Astrocyte of the hippocampus (primary cell): ENCODE measurements around the gene USP17L24.
"Not testable (repeated sequence)": the region's sequence is repeated elsewhere in the genome, so short reads cannot be mapped to it uniquely, and the experiment has no call there.

Source experiments
- DNase-seq: peaks from one replicate; pipeline ENCODE4 v3.0.0; 2011; ENCODE audit warnings: low read depth, low spot score

Gene USP17L24, protein sequence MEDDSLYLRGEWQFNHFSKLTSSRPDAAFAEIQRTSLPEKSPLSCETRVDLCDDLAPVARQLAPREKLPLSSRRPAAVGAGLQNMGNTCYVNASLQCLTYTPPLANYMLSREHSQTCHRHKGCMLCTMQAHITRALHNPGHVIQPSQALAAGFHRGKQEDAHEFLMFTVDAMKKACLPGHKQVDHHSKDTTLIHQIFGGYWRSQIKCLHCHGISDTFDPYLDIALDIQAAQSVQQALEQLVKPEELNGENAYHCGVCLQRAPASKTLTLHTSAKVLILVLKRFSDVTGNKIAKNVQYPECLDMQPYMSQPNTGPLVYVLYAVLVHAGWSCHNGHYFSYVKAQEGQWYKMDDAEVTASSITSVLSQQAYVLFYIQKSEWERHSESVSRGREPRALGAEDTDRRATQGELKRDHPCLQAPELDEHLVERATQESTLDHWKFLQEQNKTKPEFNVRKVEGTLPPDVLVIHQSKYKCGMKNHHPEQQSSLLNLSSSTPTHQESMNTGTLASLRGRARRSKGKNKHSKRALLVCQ

DNA sequence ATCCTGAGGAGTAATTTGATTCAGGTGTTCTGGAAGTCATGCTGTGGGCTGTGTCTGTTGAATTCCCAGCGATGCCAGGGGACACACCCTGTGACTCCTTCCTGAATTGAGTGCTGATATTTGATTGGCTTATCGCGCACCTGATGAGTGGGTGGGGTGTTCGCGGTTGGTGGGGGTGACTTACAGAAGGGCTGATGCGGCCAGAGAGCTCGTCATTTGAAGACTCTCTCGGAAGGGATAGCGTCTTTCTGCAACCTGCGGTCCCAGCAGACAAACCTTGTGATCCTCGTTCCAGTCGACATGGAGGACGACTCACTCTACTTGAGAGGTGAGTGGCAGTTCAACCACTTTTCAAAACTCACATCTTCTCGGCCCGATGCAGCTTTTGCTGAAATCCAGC, at the start of gene USP17L24:
TSS of gene USP17L24 (plus strand) at position 301 of the 400 bp plus-strand sequence. CDS start at position 301, 0 bp downstream.
- not testable (repeated sequence) for DNase-seq

DNA sequence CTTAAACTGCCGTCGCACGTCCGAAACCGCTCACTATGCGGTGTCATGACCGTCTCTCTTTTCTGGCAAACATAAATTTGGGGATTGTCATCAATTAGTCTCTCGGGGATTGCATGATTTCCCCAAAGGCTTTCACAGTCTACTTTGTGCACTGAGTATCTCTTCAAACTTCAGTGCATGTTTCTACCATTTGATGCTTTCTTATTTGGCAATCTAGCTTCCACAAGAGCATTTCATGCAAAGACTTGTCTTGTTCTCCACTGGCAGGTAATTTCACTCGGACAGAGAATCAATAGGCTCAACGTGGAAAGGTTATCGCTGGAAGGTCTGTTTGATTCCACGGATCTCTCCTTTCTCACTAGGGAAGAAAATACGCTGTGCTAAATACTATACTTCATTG, 774 bp upstream of the USP17L24 start:
- not testable (repeated sequence) for DNase-seq

DNA sequence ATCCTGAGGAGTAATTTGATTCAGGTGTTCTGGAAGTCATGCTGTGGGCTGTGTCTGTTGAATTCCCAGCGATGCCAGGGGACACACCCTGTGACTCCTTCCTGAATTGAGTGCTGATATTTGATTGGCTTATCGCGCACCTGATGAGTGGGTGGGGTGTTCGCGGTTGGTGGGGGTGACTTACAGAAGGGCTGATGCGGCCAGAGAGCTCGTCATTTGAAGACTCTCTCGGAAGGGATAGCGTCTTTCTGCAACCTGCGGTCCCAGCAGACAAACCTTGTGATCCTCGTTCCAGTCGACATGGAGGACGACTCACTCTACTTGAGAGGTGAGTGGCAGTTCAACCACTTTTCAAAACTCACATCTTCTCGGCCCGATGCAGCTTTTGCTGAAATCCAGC, 4.6 kb downstream of the USP17L24 start, which contains the start of gene USP17L25:
TSS of gene USP17L25 (plus strand) at position 301 of the 400 bp plus-strand sequence. CDS start at position 301, 0 bp downstream.
- not testable (repeated sequence) for DNase-seq

DNA sequence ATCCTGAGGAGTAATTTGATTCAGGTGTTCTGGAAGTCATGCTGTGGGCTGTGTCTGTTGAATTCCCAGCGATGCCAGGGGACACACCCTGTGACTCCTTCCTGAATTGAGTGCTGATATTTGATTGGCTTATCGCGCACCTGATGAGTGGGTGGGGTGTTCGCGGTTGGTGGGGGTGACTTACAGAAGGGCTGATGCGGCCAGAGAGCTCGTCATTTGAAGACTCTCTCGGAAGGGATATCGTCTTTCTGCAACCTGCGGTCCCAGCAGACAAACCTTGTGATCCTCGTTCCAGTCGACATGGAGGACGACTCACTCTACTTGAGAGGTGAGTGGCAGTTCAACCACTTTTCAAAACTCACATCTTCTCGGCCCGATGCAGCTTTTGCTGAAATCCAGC, 9.4 kb downstream of the USP17L24 start, which contains the start of gene USP17L26:
TSS of gene USP17L26 (plus strand) at position 301 of the 400 bp plus-strand sequence. CDS start at position 301, 0 bp downstream.
- not testable (repeated sequence) for DNase-seq

DNA sequence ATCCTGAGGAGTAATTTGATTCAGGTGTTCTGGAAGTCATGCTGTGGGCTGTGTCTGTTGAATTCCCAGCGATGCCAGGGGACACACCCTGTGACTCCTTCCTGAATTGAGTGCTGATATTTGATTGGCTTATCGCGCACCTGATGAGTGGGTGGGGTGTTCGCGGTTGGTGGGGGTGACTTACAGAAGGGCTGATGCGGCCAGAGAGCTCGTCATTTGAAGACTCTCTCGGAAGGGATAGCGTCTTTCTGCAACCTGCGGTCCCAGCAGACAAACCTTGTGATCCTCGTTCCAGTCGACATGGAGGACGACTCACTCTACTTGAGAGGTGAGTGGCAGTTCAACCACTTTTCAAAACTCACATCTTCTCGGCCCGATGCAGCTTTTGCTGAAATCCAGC, 14.1 kb downstream of the USP17L24 start, which contains the start of gene USP17L5:
TSS of gene USP17L5 (plus strand) at position 301 of the 400 bp plus-strand sequence. CDS start at position 301, 0 bp downstream.
- not testable (repeated sequence) for DNase-seq

DNA sequence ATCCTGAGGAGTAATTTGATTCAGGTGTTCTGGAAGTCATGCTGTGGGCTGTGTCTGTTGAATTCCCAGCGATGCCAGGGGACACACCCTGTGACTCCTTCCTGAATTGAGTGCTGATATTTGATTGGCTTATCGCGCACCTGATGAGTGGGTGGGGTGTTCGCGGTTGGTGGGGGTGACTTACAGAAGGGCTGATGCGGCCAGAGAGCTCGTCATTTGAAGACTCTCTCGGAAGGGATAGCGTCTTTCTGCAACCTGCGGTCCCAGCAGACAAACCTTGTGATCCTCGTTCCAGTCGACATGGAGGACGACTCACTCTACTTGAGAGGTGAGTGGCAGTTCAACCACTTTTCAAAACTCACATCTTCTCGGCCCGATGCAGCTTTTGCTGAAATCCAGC, 18.9 kb downstream of the USP17L24 start, which contains the start of gene USP17L27:
TSS of gene USP17L27 (plus strand) at position 301 of the 400 bp plus-strand sequence. CDS start at position 301, 0 bp downstream.
- DNase-seq, result not testable (repeated sequence)

DNA sequence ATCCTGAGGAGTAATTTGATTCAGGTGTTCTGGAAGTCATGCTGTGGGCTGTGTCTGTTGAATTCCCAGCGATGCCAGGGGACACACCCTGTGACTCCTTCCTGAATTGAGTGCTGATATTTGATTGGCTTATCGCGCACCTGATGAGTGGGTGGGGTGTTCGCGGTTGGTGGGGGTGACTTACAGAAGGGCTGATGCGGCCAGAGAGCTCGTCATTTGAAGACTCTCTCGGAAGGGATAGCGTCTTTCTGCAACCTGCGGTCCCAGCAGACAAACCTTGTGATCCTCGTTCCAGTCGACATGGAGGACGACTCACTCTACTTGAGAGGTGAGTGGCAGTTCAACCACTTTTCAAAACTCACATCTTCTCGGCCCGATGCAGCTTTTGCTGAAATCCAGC, 23.6 kb downstream of the USP17L24 start, which contains the start of gene USP17L28:
TSS of gene USP17L28 (plus strand) at position 301 of the 400 bp plus-strand sequence. CDS start at position 301, 0 bp downstream.
- DNase-seq, result not testable (repeated sequence)

DNA sequence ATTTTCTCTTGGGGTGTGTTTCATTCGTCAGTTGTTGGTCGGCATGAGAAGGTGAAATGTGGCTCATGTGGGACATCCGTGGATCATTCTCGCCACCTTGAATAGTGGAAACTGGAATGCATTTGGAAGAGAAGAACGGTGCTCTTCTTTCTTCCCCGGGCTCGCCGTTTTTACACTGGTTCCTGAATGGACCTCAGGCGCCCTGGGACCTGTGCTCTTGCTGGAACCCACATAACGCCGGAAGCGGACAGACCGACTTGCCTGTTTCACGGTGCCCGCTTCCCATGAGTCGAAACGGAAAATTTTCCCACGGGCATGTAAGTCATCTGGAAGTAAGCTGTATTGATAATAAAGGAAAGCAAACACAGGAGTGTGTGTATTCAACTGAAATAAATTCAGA, 25.9 kb downstream of the USP17L24 start:
- DNase-seq, result not testable (repeated sequence)

DNA sequence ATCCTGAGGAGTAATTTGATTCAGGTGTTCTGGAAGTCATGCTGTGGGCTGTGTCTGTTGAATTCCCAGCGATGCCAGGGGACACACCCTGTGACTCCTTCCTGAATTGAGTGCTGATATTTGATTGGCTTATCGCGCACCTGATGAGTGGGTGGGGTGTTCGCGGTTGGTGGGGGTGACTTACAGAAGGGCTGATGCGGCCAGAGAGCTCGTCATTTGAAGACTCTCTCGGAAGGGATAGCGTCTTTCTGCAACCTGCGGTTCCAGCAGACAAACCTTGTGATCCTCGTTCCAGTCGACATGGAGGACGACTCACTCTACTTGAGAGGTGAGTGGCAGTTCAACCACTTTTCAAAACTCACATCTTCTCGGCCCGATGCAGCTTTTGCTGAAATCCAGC, 28.4 kb downstream of the USP17L24 start, which contains the start of gene USP17L29:
TSS of gene USP17L29 (plus strand) at position 301 of the 400 bp plus-strand sequence. CDS start at position 301, 0 bp downstream.
- DNase-seq, result not testable (repeated sequence)

DNA sequence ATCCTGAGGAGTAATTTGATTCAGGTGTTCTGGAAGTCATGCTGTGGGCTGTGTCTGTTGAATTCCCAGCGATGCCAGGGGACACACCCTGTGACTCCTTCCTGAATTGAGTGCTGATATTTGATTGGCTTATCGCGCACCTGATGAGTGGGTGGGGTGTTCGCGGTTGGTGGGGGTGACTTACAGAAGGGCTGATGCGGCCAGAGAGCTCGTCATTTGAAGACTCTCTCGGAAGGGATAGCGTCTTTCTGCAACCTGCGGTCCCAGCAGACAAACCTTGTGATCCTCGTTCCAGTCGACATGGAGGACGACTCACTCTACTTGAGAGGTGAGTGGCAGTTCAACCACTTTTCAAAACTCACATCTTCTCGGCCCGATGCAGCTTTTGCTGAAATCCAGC, 37.9 kb downstream of the USP17L24 start, which contains the start of gene USP17L30:
TSS of gene USP17L30 (plus strand) at position 301 of the 400 bp plus-strand sequence. CDS start at position 301, 0 bp downstream.
- not testable (repeated sequence) for DNase-seq
